ENCODE results near the gene TARS3. TPM values are rescaled to one million over a fixed set of nuclear protein-coding genes. Genes with fewer than 3 reads are reported as not detected.
A peak's percentile ranks its signal among the peaks of the same experiment; 100 is the strongest.
"Not testable (repeated sequence)": the region's sequence is repeated elsewhere in the genome, so short reads cannot be mapped to it uniquely, and the experiment has no call there.

Gene TARS3
- total RNA-seq, 1 donor from 2014 or later, result 13.9 TPM

GRCh38 chr15:101662203-101662602, 62.1 kb downstream of the TARS3 start:
- H3K4me3 Mint-ChIP-seq, result no peak overlapping the region
- no peak for DNase-seq (ENCODE audit: low spot score)
- H3K36me3 Mint-ChIP-seq (ENCODE audit: low read depth), result peaks cover 36% of the 10 kb centered on the region
- no peaks in the 10 kb centered on the region for H3K27me3 Mint-ChIP-seq (ENCODE audit: insufficient read depth)
- H3K27ac Mint-ChIP-seq, result no peak overlapping the region
- H3K4me1 Mint-ChIP-seq (ENCODE audit: low read depth), result peaks cover 17% of the 10 kb centered on the region
- intact Hi-C loops (cut with micrococcal nuclease), result no loop called here
- no peaks in the 10 kb centered on the region for H3K9me3 Mint-ChIP-seq

GRCh38 chr15:101660005-101660404, 64.3 kb downstream of the TARS3 start:
- intact Hi-C loops (cut with micrococcal nuclease), result no loop called here
- Mint-ChIP-seq H3K27me3 (ENCODE audit: insufficient read depth) (no peaks in the 10 kb centered on the region), H3K9me3 (no peaks in the 10 kb centered on the region), H3K4me1 (ENCODE audit: low read depth) (peaks cover 12% of the 10 kb centered on the region), H3K36me3 (ENCODE audit: low read depth) (peaks cover 29% of the 10 kb centered on the region), H3K27ac (no peak overlapping the region), H3K4me3 (no peak overlapping the region)
- no peak for DNase-seq (ENCODE audit: low spot score)

- intact Hi-C loops (cut with micrococcal nuclease), result no loop called here
- Mint-ChIP-seq H3K4me1 (ENCODE audit: low read depth) (peaks cover 10% of the 10 kb centered on the region), H3K27me3 (ENCODE audit: insufficient read depth) (no peaks in the 10 kb centered on the region), H3K36me3 (ENCODE audit: low read depth) (peaks cover 28% of the 10 kb centered on the region), H3K27ac (no peak overlapping the region), H3K4me3 (no peak overlapping the region), H3K9me3 (no peaks in the 10 kb centered on the region)
- no peak for DNase-seq (ENCODE audit: low spot score)
These were observed 66.1 kb downstream of the TARS3 start for GRCh38 chr15:101657968-101658784.

- no peaks in the 10 kb centered on the region for H3K27me3 Mint-ChIP-seq (ENCODE audit: insufficient read depth)
- no peak overlapping the region for H3K27ac Mint-ChIP-seq
- DNase-seq (ENCODE audit: low spot score), result no peak
- intact Hi-C loops (cut with micrococcal nuclease), result no loop called here
- H3K4me1 Mint-ChIP-seq (ENCODE audit: low read depth), result peaks cover 10% of the 10 kb centered on the region
- H3K4me3 Mint-ChIP-seq, result no peak overlapping the region
- H3K36me3 Mint-ChIP-seq (ENCODE audit: low read depth), result peaks cover 27% of the 10 kb centered on the region
- H3K9me3 Mint-ChIP-seq, result no peaks in the 10 kb centered on the region
These were observed 67.1 kb downstream of the TARS3 start for GRCh38 chr15:101657171-101657570.

- DNase-seq (ENCODE audit: low spot score); H3K9me3 Mint-ChIP-seq; H3K27me3 Mint-ChIP-seq (ENCODE audit: insufficient read depth): not testable (repeated sequence)
- Mint-ChIP-seq H3K4me1 (ENCODE audit: low read depth) (peaks cover 27% of the 10 kb centered on the region), H3K27ac (peak overlapping the region; percentile 59), H3K4me3 (peak overlapping the region; percentile 62), H3K36me3 (ENCODE audit: low read depth) (peaks cover 21% of the 10 kb centered on the region)
- intact Hi-C loops (cut with micrococcal nuclease), result loop anchor here (5.0 kb wide), 1 partner anchor 1052 kb away; the partner anchor contains the start of genes ASB7 and LINS1
These were observed 69.5 kb downstream of the TARS3 start for GRCh38 chr15:101654624-101655337.

- Mint-ChIP-seq H3K4me1 (ENCODE audit: low read depth) (peaks cover 33% of the 10 kb centered on the region), H3K9me3 (no peaks in the 10 kb centered on the region), H3K4me3 (peak overlapping the region; percentile 62), H3K27me3 (ENCODE audit: insufficient read depth) (no peaks in the 10 kb centered on the region), H3K36me3 (ENCODE audit: low read depth) (peaks cover 22% of the 10 kb centered on the region), H3K27ac (peak overlapping the region; percentile 59)
- no peak for DNase-seq (ENCODE audit: low spot score)
- intact Hi-C loops (cut with micrococcal nuclease), result loop anchor here (5.0 kb wide), 1 partner anchor 1052 kb away; the partner anchor contains the start of genes ASB7 and LINS1
These were observed 70.1 kb downstream of the TARS3 start for GRCh38 chr15:101654171-101654570.

GRCh38 chr15:101652786-101653430, 71.4 kb downstream of the TARS3 start:
- no peak for DNase-seq (ENCODE audit: low spot score)
- Mint-ChIP-seq H3K4me1 (ENCODE audit: low read depth) (peaks cover 36% of the 10 kb centered on the region), H3K9me3 (no peaks in the 10 kb centered on the region), H3K27ac (peak overlapping the region; percentile 93), H3K4me3 (peak overlapping the region; percentile 93), H3K27me3 (ENCODE audit: insufficient read depth) (no peaks in the 10 kb centered on the region), H3K36me3 (ENCODE audit: low read depth) (peaks cover 30% of the 10 kb centered on the region)
- intact Hi-C loops (cut with micrococcal nuclease), result loop anchor here (1.0 to 5.0 kb wide), 5 partner anchors 44 to 1051 kb away; partner anchors contain the start of genes ASB7, LINS1, SELENOS and SNRPA1

GRCh38 chr15:101652098-101652785, 72.0 kb downstream of the TARS3 start, which contains the start of gene TM2D3:
TM2D3 (minus strand) TSS chr15:101652381; CDS start chr15:101652361, 20 bp downstream.
- H3K9me3 Mint-ChIP-seq, result no peaks in the 10 kb centered on the region
- DNase-seq (ENCODE audit: low spot score), result peak; percentile 94
- H3K4me1 Mint-ChIP-seq (ENCODE audit: low read depth), result peaks cover 36% of the 10 kb centered on the region
- H3K27me3 Mint-ChIP-seq (ENCODE audit: insufficient read depth), result no peaks in the 10 kb centered on the region
- intact Hi-C loops (cut with micrococcal nuclease), result loop anchor here (1.0 to 5.0 kb wide), 5 partner anchors 45 to 1050 kb away; partner anchors contain the start of genes ASB7, LINS1, SELENOS and SNRPA1
- peak within 1 kb of the TSS; percentile 93 for H3K4me3 Mint-ChIP-seq
- peak within 1 kb of the TSS; percentile 93 for H3K27ac Mint-ChIP-seq
- H3K36me3 Mint-ChIP-seq (ENCODE audit: low read depth), result peaks cover 31% of the 10 kb centered on the region

- H3K9me3 Mint-ChIP-seq, result no peaks in the 10 kb centered on the region
- peaks cover 39% of the 10 kb centered on the region for H3K4me1 Mint-ChIP-seq (ENCODE audit: low read depth)
- peak overlapping the region; percentile 93 for H3K4me3 Mint-ChIP-seq
- intact Hi-C loops (cut with micrococcal nuclease), result loop anchor here (1.0 to 5.0 kb wide), 6 partner anchors 10 to 1049 kb away; partner anchors contain the start of genes ASB7, LINS1, SELENOS and SNRPA1
- H3K27me3 Mint-ChIP-seq (ENCODE audit: insufficient read depth), result no peaks in the 10 kb centered on the region
- peaks cover 33% of the 10 kb centered on the region for H3K36me3 Mint-ChIP-seq (ENCODE audit: low read depth)
- peak overlapping the region; percentile 89 for H3K27ac Mint-ChIP-seq
- no peak for DNase-seq (ENCODE audit: low spot score)
These were observed 72.6 kb downstream of the TARS3 start for GRCh38 chr15:101651554-101652097.

- peaks cover 43% of the 10 kb centered on the region for H3K36me3 Mint-ChIP-seq (ENCODE audit: low read depth)
- intact Hi-C loops (cut with micrococcal nuclease), result loop anchor here (5.0 kb wide), 1 partner anchor 1048 kb away; the partner anchor contains the start of genes ASB7 and LINS1
- no peak overlapping the region for H3K27ac Mint-ChIP-seq
- H3K27me3 Mint-ChIP-seq (ENCODE audit: insufficient read depth), result no peaks in the 10 kb centered on the region
- DNase-seq (ENCODE audit: low spot score), result no peak
- H3K9me3 Mint-ChIP-seq, result no peaks in the 10 kb centered on the region
- peak overlapping the region; percentile 93 for H3K4me3 Mint-ChIP-seq
- peaks cover 41% of the 10 kb centered on the region for H3K4me1 Mint-ChIP-seq (ENCODE audit: low read depth)
These were observed 74.1 kb downstream of the TARS3 start for GRCh38 chr15:101650145-101650544.

- Mint-ChIP-seq H3K4me3 (no peak overlapping the region), H3K4me1 (ENCODE audit: low read depth) (peaks cover 31% of the 10 kb centered on the region), H3K27me3 (ENCODE audit: insufficient read depth) (no peaks in the 10 kb centered on the region), H3K27ac (no peak overlapping the region), H3K36me3 (ENCODE audit: low read depth) (peaks cover 40% of the 10 kb centered on the region), H3K9me3 (no peaks in the 10 kb centered on the region)
- no peak for DNase-seq (ENCODE audit: low spot score)
- intact Hi-C loops (cut with micrococcal nuclease), result loop anchor here (10.0 kb wide), 1 partner anchor 644 kb away; no protein-coding TSS in a partner anchor
These were observed 75.9 kb downstream of the TARS3 start for GRCh38 chr15:101648356-101648755.
